Ovary (tissue), 3 donors: ENCODE data around the gene SLC25A27.

Experiments used
- EP300 ChIP-seq: sonication (generic); formaldehyde crosslinking; IDR thresholded peaks from one replicate; pipeline ENCODE4 v1.6.1; 2017; ENCODE audit warnings: antibody characterized with exemption
- POLR2A ChIP-seq: fragments of 450-650 bp; IDR thresholded peaks from one replicate; pipeline ENCODE4 v1.6.1; 2017; ENCODE audit warnings: antibody characterized with exemption, mild to moderate bottlenecking, moderate library complexity
- TF ChIP-seq, protein P1 (sequence below), 3 donors: fragments of 450-650 bp in 2 of 3; fragments of 200-600 bp in 1 of 3; IDR thresholded peaks; one replicate each; pipeline versions ENCODE4 v1.5.1 to v1.8.0; 2016 to 2022; ENCODE audit warnings: antibody characterized with exemption in 3 of 3, mild to moderate bottlenecking in 1 of 3
- donor health status: DM: no; HTN: no; CAD: no.

- TF ChIP-seq, protein P1, sequence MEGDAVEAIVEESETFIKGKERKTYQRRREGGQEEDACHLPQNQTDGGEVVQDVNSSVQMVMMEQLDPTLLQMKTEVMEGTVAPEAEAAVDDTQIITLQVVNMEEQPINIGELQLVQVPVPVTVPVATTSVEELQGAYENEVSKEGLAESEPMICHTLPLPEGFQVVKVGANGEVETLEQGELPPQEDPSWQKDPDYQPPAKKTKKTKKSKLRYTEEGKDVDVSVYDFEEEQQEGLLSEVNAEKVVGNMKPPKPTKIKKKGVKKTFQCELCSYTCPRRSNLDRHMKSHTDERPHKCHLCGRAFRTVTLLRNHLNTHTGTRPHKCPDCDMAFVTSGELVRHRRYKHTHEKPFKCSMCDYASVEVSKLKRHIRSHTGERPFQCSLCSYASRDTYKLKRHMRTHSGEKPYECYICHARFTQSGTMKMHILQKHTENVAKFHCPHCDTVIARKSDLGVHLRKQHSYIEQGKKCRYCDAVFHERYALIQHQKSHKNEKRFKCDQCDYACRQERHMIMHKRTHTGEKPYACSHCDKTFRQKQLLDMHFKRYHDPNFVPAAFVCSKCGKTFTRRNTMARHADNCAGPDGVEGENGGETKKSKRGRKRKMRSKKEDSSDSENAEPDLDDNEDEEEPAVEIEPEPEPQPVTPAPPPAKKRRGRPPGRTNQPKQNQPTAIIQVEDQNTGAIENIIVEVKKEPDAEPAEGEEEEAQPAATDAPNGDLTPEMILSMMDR (IDR thresholded peaks at IDR 0.05) = no peak
- TF ChIP-seq POLR2A = no peak
- TF ChIP-seq EP300 = no peak
These were observed 23.8 kb upstream of the SLC25A27 start for GRCh38 chr6:46628976-46629375.
